HG03025 (cell line): Measurements from ENCODE around the gene DLG2.
A peak's percentile ranks its signal among the peaks of the same experiment; 100 is the strongest.
"Not testable (repeated sequence)": the region's sequence is repeated elsewhere in the genome, so short reads cannot be mapped to it uniquely, and the experiment has no call there.

Experiments used
- ATAC-seq: cut with Tn5 transposase; IDR thresholded peaks from one replicate; pipeline ENCODE4 v1.9.1; 2021; ENCODE audit warnings: mild to moderate bottlenecking, moderate library complexity; ENCODE audit not compliant: unreplicated experiment, low FRiP score

The DLG2 gene

GRCh38 chr11:85627332-85627997 is at the start of gene DLG2:
Gene DLG2, minus strand, starts transcription at chr11:85627344.
- ATAC-seq = no peak

GRCh38 chr11:85673393-85673792 is 46.2 kb upstream of the DLG2 start:
- no peak for ATAC-seq

GRCh38 chr11:85672105-85672902 is 45.2 kb upstream of the DLG2 start:
- ATAC-seq = no peak

- not testable (repeated sequence) for ATAC-seq
Observed at GRCh38 chr11:85670949-85671663, 44.0 kb upstream of the DLG2 start.

GRCh38 chr11:85668157-85668556 is 41.0 kb upstream of the DLG2 start:
- no peak for ATAC-seq

- ATAC-seq = no peak
Observed at GRCh38 chr11:85666687-85667086, 39.5 kb upstream of the DLG2 start.

- ATAC-seq = no peak
Observed at GRCh38 chr11:85665733-85666132, 38.6 kb upstream of the DLG2 start.

GRCh38 chr11:85664615-85665481 is 37.7 kb upstream of the DLG2 start, which contains the start of gene CREBZF:
Gene CREBZF, minus strand, starts transcription at chr11:85665129. Its CDS starts 254 bp downstream, at chr11:85664875.
- peak; percentile 87 for ATAC-seq

GRCh38 chr11:85663753-85664614 is 36.8 kb upstream of the DLG2 start:
- peak; percentile 69 for ATAC-seq

GRCh38 chr11:85663080-85663752 is 36.1 kb upstream of the DLG2 start:
- no peak for ATAC-seq

GRCh38 chr11:85661972-85662664 is 35.0 kb upstream of the DLG2 start:
- ATAC-seq = no peak

GRCh38 chr11:85658180-85658579 is 31.0 kb upstream of the DLG2 start:
- ATAC-seq = no peak

GRCh38 chr11:85656777-85657176 is 29.6 kb upstream of the DLG2 start:
- ATAC-seq = no peak

- not testable (repeated sequence) for ATAC-seq
Observed at GRCh38 chr11:85654343-85654742, 27.2 kb upstream of the DLG2 start.

- no peak for ATAC-seq
Observed at GRCh38 chr11:85652786-85653447, 25.8 kb upstream of the DLG2 start.

- no peak for ATAC-seq
Observed at GRCh38 chr11:85651118-85651517, 24.0 kb upstream of the DLG2 start.

GRCh38 chr11:85647604-85648299 is 20.6 kb upstream of the DLG2 start, which contains the start of gene TMEM126A:
Gene TMEM126A, plus strand, starts transcription at chr11:85647967. Its CDS starts 2,289 bp downstream, at chr11:85650256.
- peak; percentile 99 for ATAC-seq
